GM10248 (cell line): ENCODE data around the gene CHAD.

ENCODE experiments used
- CTCF ChIA-PET: fragments of 300-600 bp; sonication (Branson Sonifier 250); formaldehyde crosslinking; extraction: SDS; loops from one replicate; lab custom pipeline; 2021; ENCODE audit warnings: antibody characterized with exemption; lab: Yijun Ruan, JAX
- POLR2A ChIA-PET: fragments of 350-650 bp; sonication (Branson Sonifier 250); formaldehyde crosslinking; extraction: SDS; loops from one replicate; lab custom pipeline; 2020; ENCODE audit warnings: antibody characterized with exemption; lab: Yijun Ruan, JAX
- DNase-seq: peaks from one replicate; pipeline ENCODE4 v3.0.0; 2012; ENCODE audit errors: extremely low spot score
- TF ChIP-seq, protein P1 (sequence below): IDR thresholded peaks from 2 replicates; pipeline ENCODE4 v1.5.1; 2012; ENCODE audit warnings: mild to moderate bottlenecking, low read depth; ENCODE audit errors: extremely low read depth, missing control alignments, control extremely low read depth

CHAD gene

DNA sequence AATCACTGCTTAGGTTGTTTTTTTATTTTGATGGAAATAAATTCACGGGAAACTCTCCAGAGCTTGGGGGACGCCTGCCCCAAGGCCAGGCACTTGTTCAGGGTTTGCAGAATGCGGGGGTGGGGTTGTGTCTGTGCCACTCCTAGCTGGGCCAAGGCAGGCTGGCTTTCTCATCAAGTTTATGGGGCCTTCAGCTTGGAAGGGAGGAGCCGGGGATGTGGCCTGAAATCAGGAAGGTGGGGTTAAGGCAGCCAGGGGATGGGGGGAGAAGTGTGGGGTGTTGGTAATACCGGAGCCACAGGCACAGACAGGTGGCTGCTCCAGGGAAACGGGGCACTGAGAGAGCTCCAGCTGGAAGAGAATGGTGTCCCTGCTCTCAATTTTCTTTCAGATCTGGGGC is 1.7 kb upstream of the CHAD start:
- no peak for DNase-seq
- TF ChIP-seq, protein P1, sequence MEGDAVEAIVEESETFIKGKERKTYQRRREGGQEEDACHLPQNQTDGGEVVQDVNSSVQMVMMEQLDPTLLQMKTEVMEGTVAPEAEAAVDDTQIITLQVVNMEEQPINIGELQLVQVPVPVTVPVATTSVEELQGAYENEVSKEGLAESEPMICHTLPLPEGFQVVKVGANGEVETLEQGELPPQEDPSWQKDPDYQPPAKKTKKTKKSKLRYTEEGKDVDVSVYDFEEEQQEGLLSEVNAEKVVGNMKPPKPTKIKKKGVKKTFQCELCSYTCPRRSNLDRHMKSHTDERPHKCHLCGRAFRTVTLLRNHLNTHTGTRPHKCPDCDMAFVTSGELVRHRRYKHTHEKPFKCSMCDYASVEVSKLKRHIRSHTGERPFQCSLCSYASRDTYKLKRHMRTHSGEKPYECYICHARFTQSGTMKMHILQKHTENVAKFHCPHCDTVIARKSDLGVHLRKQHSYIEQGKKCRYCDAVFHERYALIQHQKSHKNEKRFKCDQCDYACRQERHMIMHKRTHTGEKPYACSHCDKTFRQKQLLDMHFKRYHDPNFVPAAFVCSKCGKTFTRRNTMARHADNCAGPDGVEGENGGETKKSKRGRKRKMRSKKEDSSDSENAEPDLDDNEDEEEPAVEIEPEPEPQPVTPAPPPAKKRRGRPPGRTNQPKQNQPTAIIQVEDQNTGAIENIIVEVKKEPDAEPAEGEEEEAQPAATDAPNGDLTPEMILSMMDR, result no peak
- POLR2A ChIA-PET, result no interaction called here
- CTCF ChIA-PET, result interaction anchor here (0.6 to 1.8 kb wide), 4 partner anchors 8 to 73 kb away, joined by 3 to 8 read pairs (median 4); partner anchors contain the start of gene LRRC59

DNA sequence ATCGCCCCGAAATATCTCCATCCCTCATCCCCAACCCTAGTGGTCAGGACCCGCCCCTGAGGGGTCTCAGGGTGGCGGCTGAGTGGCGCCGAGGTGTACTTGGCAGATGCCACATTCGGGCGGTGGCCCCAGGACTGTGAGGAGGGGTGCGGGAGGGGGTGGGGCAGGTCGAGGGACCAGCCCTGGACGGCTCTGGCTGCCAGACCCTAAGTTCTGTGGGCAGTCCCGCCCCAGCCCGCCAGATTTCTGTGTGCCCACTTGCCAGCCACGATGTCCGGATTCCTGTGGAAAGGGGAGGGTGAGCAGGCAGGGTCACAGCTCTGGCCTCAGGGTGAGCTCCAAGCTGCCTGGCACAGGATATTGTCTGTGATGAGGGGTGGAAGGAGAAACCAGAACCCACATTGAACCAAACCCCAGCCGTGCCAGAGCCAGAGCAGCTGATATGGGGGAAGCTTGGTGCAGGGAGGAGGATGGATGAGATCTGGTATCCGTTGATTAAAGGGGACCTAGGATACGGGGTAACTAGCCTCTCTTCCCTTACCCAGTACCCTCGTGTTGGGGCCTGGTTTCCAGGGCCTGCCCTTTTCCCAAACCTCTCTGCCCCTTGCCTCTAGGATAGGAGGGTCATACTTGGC is 1.1 kb upstream of the CHAD start:
- TF ChIP-seq, protein P1, result no peak
- DNase-seq, result no peak
- ChIA-PET CTCF (interaction anchor here (0.6 to 2.3 kb wide), 4 partner anchors 9 to 72 kb away, joined by 3 to 8 read pairs (median 6); partner anchors contain the start of gene LRRC59), POLR2A (no interaction called here)

DNA sequence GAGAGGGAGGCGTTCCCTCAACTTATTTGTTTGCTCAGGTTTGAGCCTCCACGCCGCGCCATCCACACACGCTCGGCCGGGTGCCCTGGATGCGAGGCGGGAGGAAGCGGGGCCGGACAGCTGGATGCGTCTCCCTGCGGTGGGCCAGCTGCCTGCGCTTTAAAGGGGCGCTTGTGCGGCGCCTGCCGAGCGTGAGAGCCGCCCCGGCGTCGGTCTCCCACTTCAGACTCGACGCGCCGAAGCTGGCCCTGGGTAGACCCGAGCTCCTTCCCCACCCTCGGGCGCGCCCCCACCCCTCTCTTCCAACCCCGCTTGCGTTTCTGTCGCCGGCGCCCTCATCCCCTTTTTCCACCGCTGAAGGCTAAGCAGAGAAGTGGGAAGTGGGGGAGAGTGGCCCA is 527 bp upstream of the CHAD start:
- no peak for DNase-seq
- ChIA-PET CTCF (interaction anchor here (2.3 to 2.5 kb wide), 2 partner anchors 10 to 72 kb away, joined by 6 to 12 read pairs; partner anchors contain the start of genes LRRC59 and RSAD1), POLR2A (no interaction called here)
- TF ChIP-seq, protein P1, result no peak

DNA sequence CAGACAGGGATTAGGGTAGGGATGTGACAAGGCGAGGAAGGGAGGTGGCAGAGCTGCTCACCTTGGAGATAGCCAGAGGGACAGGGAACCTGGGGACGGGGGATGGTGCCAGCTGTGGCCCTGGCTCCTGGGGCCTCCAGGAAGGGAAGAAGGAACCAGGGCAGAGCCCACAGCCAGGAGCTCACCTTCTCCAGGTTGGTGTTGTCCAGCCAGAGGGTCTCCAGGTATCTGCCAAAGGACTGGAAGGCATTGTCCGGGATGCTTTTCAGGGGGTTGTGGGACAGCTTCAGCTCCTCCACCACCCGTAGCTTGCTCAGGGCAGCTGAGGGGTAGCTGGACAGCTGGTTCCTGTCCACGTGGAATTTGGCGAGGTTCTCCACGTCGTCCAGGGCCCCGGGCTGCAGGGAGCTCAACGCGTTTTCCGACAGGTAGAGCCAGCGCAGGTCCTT is 801 bp downstream of the CHAD start:
- CTCF ChIA-PET, result interaction anchor here (0.9 to 2.5 kb wide), 5 partner anchors 11 to 71 kb away, joined by 3 to 12 read pairs (median 4); partner anchors contain the start of genes LRRC59 and RSAD1
- POLR2A ChIA-PET, result no interaction called here
- no peak for DNase-seq
- TF ChIP-seq, protein P1, result no peak

DNA sequence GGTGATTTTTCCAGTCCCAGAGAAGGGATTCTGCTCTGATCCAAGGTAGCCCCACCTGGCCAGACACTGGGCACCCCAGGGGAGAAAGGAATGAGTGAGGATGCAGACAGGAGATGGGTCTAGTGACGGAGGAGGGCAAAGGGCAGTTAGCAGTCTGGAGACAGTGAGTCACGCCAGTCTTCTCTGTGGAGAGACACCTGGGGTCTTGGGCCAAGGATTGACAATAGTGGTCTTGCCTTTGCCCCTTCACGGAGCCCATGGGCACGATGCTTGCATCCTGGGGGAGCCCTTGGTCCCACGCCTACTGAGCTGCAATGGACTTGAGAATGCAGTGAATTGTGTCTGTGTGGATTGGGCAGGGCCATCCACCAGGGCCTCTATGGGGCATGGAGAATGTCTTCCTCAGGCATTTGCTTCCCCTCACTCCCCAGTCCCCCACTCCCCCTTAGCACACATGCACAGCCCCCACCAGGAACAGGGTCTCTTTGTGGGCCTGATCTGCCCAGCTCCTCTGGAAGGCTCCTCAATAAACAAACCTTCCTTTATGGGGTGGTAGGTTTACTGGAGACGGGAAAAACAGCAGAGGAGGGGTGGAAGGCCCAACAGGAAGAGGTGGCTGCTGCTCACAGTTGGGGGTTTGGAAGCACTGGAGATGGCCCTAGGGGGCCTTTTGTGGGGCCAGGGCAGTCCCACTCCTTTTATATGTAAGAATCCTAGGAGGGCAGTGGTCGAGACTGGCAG is 1.4 kb downstream of the CHAD start:
- no peak for DNase-seq
- ChIA-PET CTCF (interaction anchor here (0.9 to 2.5 kb wide), 4 partner anchors 12 to 39 kb away, joined by 3 to 12 read pairs (median 4); partner anchors contain the start of gene RSAD1), POLR2A (no interaction called here)
- TF ChIP-seq, protein P1, result no peak

DNA sequence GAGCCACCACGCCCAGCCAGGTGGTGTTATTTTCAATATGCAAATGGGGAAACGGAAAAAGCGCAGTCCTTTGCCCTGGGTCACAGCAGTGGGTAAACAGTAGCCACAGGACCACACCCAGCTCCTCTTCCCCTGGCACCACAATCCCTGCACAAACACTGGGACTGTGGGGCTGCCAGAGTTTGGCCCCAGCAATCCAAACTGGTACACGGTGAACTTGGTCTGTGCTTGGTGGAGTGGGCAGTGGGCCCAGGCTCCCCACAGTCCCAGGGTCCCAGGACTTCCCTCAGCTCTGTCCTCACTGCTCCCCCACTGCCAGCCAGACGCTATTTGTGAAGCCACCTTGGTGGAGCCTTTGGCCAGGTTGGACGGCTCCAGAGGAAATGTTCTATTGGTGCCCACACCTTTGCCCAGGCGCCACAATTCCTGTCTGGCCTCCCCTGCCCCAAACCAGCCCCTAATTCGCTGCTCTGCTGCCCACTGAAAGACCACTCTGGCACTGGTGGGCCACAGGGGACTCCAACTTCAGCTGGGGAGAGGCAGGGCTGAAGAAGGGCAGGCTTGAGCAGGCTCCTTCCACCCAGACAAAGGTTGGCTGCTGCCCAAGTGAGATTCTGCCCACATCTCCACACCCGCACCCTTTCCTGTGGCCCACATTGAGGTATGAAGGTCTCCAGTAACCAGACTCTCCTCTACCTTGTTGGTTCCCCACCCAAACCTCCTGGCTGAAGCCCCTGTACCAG is 2.1 kb downstream of the CHAD start:
- no peak for DNase-seq
- CTCF ChIA-PET, result no interaction called here
- TF ChIP-seq, protein P1, result no peak
- POLR2A ChIA-PET, result interaction anchor here (0.6 kb wide), 1 partner anchor 319 kb away, joined by 5 read pairs; no protein-coding TSS in a partner anchor
